C4-2B (cell line): ENCODE data around the gene DSG1.

Experiments
- CTCF ChIP-seq: fragments of 450-650 bp; conservative IDR thresholded peaks from 2 replicates; pipeline ENCODE4 v1.5.1; 2017; ENCODE audit warnings: mild to moderate bottlenecking
- ZFX ChIP-seq: fragments of 450-650 bp; IDR thresholded peaks from 2 replicates; pipeline ENCODE4 v1.6.1; 2017

GRCh38 chr18:31401156-31402025 is 83.4 kb downstream of the DSG1 start:
- TF ChIP-seq CTCF (no peak), ZFX (no peak)
